GM18505 (cell line): Measurements from ENCODE around the gene GTF2F2.

ENCODE experiments used
- ATAC-seq: cut with Tn5 transposase; IDR thresholded peaks from one replicate; pipeline ENCODE4 v1.9.1; 2021; ENCODE audit not compliant: unreplicated experiment
- POLR2A ChIP-seq: IDR thresholded peaks from 4 replicates; pipeline ENCODE4 v1.6.1; 2011; ENCODE audit warnings: borderline replicate concordance; ENCODE audit not compliant: insufficient read depth, insufficient read length; ENCODE audit errors: extremely low read depth

Gene GTF2F2

GRCh38 chr13:45256254-45256653, 135.9 kb downstream of the GTF2F2 start:
- ATAC-seq, result no peak
- TF ChIP-seq POLR2A, result no peak

GRCh38 chr13:45257638-45258333, 137.5 kb downstream of the GTF2F2 start:
- no peak for ATAC-seq
- TF ChIP-seq POLR2A, result no peak

GRCh38 chr13:45258334-45258675, 138.0 kb downstream of the GTF2F2 start:
- no peak for TF ChIP-seq POLR2A
- no peak for ATAC-seq

- TF ChIP-seq POLR2A, result no peak
- ATAC-seq, result no peak
Observed at GRCh38 chr13:45267215-45267614, 146.9 kb downstream of the GTF2F2 start.

- ATAC-seq, result no peak
- no peak for TF ChIP-seq POLR2A
Observed at GRCh38 chr13:45269204-45269603, 148.9 kb downstream of the GTF2F2 start.

- ATAC-seq, result no peak
Observed at GRCh38 chr13:45276913-45277312, 156.6 kb downstream of the GTF2F2 start.

DNA sequence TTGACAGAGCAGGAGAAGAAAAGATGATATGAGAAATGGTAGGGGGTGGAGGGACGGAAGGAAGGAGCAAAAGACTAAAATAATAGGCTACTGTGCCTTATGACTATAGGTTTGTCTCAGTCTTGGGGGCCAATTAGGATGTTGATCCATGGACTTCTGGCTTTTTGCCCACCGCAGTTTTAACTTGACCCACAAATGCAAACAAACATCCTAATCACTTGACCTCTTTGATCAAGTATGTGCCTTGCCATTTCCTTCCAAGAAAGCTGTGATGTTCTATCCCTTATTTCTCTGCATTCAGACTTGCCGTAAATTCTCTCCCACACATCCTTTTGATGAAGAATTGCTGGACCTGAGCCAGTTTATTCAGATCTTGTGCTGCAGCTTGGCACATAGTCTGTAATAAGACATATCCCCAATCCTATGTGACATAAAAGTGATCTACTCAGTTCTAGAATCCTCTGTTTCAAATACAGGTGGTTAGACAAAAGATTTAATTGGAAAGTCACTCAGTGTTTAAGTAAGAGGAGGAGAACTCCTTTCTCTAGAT, 157.9 kb downstream of the GTF2F2 start:
- no peak for ATAC-seq
- TF ChIP-seq POLR2A, result no peak

More at GRCh38 chr13:45276913-45277312, 156.6 kb downstream of the GTF2F2 start:
- TF ChIP-seq POLR2A, result no peak

DNA sequence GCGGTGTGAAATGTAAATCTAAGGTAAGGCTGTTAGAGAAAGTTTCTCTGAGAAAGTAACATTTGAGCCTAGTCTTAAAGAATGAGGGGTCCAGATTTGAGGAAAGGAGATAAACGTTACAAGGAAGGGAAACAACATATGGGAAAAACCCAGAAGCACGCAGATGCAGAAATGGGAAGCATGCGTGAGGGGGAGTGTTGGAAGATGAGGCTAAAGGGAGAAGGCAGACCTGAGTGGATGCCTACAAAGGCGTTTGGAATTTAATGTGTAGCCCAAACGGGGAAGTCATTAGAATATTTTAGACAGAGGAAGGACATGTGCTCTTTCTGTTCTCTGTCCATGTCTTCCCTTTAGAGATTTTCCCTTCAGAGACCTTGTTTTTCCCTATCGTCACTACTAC, 159.7 kb downstream of the GTF2F2 start:
- ATAC-seq, result no peak
- TF ChIP-seq POLR2A, result no peak

DNA sequence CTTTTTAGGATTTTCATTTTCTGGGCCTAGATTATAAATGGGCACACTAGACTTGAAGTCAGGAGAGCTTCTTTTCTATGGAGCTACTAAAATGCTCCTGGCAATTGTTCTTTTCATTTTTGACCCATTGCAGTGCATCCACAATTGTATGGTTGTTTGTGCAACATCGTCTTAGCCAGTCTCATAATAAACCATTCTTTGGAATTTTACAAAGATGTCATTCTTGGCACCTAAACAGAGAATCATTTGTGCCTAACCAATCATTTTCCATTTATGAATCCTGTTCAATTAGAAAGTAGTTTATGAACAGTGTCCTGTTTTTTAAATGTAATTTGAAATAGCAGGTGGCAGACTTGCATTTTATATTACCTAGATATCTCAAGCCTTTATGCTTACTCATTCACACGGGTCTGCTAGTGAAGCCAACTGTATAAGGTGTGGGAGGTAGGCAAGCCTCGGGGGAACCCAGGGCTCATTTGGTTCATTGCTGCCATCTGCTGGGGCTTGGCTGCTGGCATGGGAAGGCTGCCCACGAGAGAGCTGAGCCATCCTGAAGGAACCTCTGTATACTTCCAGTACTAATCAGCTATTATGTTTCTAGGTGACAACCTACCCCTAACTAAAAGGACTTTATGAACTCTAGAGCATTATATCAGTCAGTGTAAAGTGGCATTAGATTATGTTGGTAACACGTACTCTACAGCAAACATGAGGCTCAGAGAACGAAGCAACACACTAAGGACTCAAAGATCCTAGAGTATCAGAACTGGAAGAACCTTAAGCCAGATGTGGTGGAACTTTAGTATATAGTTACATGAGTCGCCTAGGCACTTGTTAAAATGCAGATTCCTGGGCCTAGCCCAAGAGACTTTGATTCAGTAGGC, 160.7 kb downstream of the GTF2F2 start:
- peak; percentile 85 for ATAC-seq

GRCh38 chr13:45282994-45283393, 162.7 kb downstream of the GTF2F2 start:
- TF ChIP-seq POLR2A, result no peak
- no peak for ATAC-seq

More for the DNA sequence above, 160.7 kb downstream of the GTF2F2 start:
- no peak for TF ChIP-seq POLR2A

- ATAC-seq, result no peak
Observed at GRCh38 chr13:45289936-45290563, 169.7 kb downstream of the GTF2F2 start.

DNA sequence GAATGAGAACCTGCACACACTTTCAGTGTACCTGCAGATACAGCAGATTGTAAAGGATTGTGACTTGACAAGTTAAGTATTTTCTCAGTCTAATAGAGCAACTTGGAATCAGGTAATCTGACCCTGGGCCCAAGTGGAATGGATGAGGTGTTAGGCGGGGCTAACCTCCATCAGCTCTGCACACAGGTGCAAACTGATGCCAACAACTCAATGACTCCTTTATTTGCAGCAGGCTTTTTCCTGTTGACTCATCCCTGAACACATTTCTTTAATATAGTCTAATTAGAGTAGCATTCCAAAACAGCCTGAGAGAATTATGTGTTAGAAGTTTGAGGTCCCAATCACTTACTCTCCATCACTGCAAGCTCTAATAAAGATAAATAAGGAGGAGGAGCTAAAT, 171.9 kb downstream of the GTF2F2 start:
- no peak for TF ChIP-seq POLR2A
- no peak for ATAC-seq

More at GRCh38 chr13:45289936-45290563, 169.7 kb downstream of the GTF2F2 start:
- TF ChIP-seq POLR2A, result no peak

- ATAC-seq, result no peak
- TF ChIP-seq POLR2A, result no peak
Observed at GRCh38 chr13:45295536-45295935, 175.2 kb downstream of the GTF2F2 start.

DNA sequence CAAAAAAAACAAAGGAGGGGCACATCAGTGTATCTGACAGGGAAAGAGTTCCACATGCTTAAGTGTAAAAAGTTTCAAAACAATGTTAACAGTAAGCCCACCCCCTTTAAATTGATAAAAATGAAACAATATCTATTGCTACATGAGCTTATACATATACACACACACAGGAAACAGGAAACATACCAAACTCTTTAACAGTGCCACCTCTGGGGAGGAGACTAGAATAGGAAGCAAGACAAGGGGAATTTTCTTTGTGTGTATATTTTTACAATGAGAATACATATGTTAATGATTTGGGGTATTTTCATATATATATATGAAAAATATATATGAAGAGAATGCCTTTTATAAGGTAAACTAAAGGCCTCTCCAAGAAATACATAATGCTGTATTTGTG, 175.9 kb downstream of the GTF2F2 start:
- no peak for TF ChIP-seq POLR2A
- ATAC-seq, result no peak
